Smooth muscle cell (in vitro differentiated cells): ENCODE measurements around the gene RIN1. TPM values are rescaled to one million over a fixed set of nuclear protein-coding genes. Genes with fewer than 3 reads are reported as not detected.
"Not testable (repeated sequence)": the region's sequence is repeated elsewhere in the genome, so short reads cannot be mapped to it uniquely, and the experiment has no call there.

Experiments used
- DNase-seq: peaks from one replicate; lab custom pipeline; 2025; ENCODE audit not compliant: unreplicated experiment; lab: John Stamatoyannopoulos, UW
- H2AFZ ChIP-seq: fragments of 200-600 bp; sonication (generic); 2 replicates; pipeline ENCODE4 v1.6.0; 2016; ENCODE audit warnings: antibody characterized with exemption, low read depth, mild to moderate bottlenecking
- H3F3A ChIP-seq: fragments of 200-600 bp; sonication (generic); 2 replicates; pipeline ENCODE4 v1.6.0; 2017; ENCODE audit warnings: antibody characterized with exemption, low read depth
- H3K27ac ChIP-seq: fragments of 200-600 bp; sonication (generic); 2 replicates; pipeline ENCODE4 v1.5.1; 2016; ENCODE audit warnings: low read depth, mild to moderate bottlenecking
- H3K27me3 ChIP-seq: fragments of 200-600 bp; sonication (generic); 2 replicates; pipeline ENCODE4 v1.6.1; 2016; ENCODE audit warnings: low read depth, mild to moderate bottlenecking
- H3K36me3 ChIP-seq: fragments of 200-600 bp; sonication (generic); 2 replicates; pipeline ENCODE4 v1.5.1; 2016; ENCODE audit warnings: low read depth
- H3K4me1 ChIP-seq: fragments of 200-600 bp; sonication (generic); 2 replicates; pipeline ENCODE4 v1.5.1; 2016; ENCODE audit warnings: low read depth
- H3K4me2 ChIP-seq: fragments of 200-600 bp; sonication (generic); 2 replicates; pipeline ENCODE4 v1.6.0; 2016; ENCODE audit warnings: mild to moderate bottlenecking
- H3K4me3 ChIP-seq: fragments of 200-600 bp; sonication (generic); 2 replicates; pipeline ENCODE4 v1.5.1; 2016; ENCODE audit warnings: mild to moderate bottlenecking
- H3K79me2 ChIP-seq: fragments of 200-600 bp; sonication (generic); 2 replicates; pipeline ENCODE4 v1.6.0; 2016; ENCODE audit warnings: low read depth, mild to moderate bottlenecking
- H3K9ac ChIP-seq: fragments of 200-600 bp; sonication (generic); 2 replicates; pipeline ENCODE4 v1.6.0; 2016; ENCODE audit warnings: low read depth
- H3K9me3 ChIP-seq: fragments of 200-600 bp; sonication (generic); replicated peaks from 2 replicates; pipeline ENCODE4 v1.5.1; 2016; ENCODE audit warnings: low read depth
- H4K20me1 ChIP-seq: fragments of 200-600 bp; sonication (generic); 2 replicates; pipeline ENCODE4 v1.6.0; 2016; ENCODE audit warnings: low read depth
- WGBS: methylation state at CpG from one replicate; pipeline ENCODE4 v1.1.7; 2016; ENCODE audit warnings: low lambda C conversion rate; 5-methylcytosine and 5-hydroxymethylcytosine counted together
- polyA plus RNA-seq: library from polyadenylated mRNA; unstranded; fragments of >200 nt; fragmentation: Nextera tagmentation; extraction: Ambion mirVana; gene quantifications from 2 replicates; pipeline ENCODE4 v1.2.1, GENCODE V29; 2016
- total RNA-seq: library from RNA; depleted of rRNA; stranded (reverse); fragments of >200 nt; gene quantifications from 2 replicates; pipeline ENCODE4 v1.2.3, GENCODE V29; 2014
- TF ChIP-seq, protein P1 (sequence below): fragments of 200-600 bp; sonication (generic); IDR thresholded peaks from 2 replicates; pipeline ENCODE4 v1.5.1; 2017; ENCODE audit warnings: borderline replicate concordance, mild to moderate bottlenecking, antibody characterized with exemption; ENCODE audit not compliant: insufficient read depth, poor library complexity, severe bottlenecking

Gene RIN1, protein sequence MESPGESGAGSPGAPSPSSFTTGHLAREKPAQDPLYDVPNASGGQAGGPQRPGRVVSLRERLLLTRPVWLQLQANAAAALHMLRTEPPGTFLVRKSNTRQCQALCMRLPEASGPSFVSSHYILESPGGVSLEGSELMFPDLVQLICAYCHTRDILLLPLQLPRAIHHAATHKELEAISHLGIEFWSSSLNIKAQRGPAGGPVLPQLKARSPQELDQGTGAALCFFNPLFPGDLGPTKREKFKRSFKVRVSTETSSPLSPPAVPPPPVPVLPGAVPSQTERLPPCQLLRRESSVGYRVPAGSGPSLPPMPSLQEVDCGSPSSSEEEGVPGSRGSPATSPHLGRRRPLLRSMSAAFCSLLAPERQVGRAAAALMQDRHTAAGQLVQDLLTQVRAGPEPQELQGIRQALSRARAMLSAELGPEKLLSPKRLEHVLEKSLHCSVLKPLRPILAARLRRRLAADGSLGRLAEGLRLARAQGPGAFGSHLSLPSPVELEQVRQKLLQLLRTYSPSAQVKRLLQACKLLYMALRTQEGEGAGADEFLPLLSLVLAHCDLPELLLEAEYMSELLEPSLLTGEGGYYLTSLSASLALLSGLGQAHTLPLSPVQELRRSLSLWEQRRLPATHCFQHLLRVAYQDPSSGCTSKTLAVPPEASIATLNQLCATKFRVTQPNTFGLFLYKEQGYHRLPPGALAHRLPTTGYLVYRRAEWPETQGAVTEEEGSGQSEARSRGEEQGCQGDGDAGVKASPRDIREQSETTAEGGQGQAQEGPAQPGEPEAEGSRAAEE
- total RNA-seq (7.5 and 18.0 TPM in 2 replicates), polyA plus RNA-seq (15.3 and 18.3 TPM in 2 replicates)

DNA sequence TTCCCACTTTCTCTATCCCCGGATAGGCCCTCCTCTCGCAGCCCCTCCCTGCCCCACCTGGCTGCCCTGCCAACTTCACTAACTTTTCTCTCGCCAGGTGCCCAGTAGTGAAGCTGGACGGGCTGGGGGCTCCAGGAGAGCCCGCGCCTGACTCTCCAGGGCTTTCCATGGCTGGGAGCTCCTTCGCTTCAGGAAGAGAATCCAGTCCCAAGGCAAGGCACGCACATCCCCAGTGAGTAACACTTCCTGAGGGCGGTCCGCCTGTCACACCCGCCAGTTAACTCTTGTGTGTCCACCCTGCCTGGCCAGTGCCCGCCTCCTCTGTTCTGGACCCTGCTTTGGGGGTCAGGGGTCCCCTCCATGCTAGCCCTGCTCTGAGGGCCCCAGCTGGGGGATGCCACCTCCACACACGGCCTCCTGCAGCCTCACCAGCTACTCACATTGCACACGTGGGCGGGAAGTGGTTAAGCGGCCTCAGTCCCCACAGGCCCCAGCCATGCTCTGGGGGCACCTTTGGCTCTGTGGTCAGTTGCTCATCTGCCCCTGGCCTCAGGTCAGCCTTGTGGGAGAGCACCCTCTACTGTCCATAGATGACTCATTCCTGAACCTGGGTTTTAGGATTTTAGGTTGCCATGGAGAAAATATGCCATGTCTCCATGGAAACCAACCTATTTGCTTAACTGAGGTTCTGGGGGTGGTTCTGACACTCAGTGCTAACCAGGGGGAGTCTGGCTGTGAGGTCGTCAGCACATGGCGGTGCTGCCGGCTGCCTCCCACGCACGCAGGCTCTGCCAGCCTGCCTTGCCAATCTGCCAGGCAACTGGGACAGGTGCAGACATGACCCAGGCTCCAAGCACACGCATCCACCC, at the start of gene RIN1:
TSS of gene RIN1 (minus strand) at position 201 of the 869 bp plus-strand sequence. CDS start at position 169, 32 bp downstream.
- H3K36me3 ChIP-seq: no peaks in the 10 kb centered on the region
- peaks cover 9% of the 10 kb centered on the region for H3K79me2 ChIP-seq
- TF ChIP-seq, protein P1, sequence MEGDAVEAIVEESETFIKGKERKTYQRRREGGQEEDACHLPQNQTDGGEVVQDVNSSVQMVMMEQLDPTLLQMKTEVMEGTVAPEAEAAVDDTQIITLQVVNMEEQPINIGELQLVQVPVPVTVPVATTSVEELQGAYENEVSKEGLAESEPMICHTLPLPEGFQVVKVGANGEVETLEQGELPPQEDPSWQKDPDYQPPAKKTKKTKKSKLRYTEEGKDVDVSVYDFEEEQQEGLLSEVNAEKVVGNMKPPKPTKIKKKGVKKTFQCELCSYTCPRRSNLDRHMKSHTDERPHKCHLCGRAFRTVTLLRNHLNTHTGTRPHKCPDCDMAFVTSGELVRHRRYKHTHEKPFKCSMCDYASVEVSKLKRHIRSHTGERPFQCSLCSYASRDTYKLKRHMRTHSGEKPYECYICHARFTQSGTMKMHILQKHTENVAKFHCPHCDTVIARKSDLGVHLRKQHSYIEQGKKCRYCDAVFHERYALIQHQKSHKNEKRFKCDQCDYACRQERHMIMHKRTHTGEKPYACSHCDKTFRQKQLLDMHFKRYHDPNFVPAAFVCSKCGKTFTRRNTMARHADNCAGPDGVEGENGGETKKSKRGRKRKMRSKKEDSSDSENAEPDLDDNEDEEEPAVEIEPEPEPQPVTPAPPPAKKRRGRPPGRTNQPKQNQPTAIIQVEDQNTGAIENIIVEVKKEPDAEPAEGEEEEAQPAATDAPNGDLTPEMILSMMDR: peak; percentile 24
- H3F3A ChIP-seq: peaks cover 16% of the 10 kb centered on the region
- H3K4me1 ChIP-seq: peaks cover 16% of the 10 kb centered on the region
- no peak within 1 kb of the TSS for H2AFZ ChIP-seq
- H3K27ac ChIP-seq: peak within 1 kb of the TSS; percentile 98
- no peaks in the 10 kb centered on the region for H3K27me3 ChIP-seq
- 7% methylated on average over 22 of the region's 22 CpGs for WGBS
- H3K4me3 ChIP-seq: peak within 1 kb of the TSS; percentile 64
- peak; percentile 71 for DNase-seq
- peak within 1 kb of the TSS; percentile 89 for H3K4me2 ChIP-seq
- peak within 1 kb of the TSS; percentile 95 for H3K9ac ChIP-seq
- H3K9me3 ChIP-seq: no peaks in the 10 kb centered on the region
- peaks cover 4% of the 10 kb centered on the region for H4K20me1 ChIP-seq

DNA sequence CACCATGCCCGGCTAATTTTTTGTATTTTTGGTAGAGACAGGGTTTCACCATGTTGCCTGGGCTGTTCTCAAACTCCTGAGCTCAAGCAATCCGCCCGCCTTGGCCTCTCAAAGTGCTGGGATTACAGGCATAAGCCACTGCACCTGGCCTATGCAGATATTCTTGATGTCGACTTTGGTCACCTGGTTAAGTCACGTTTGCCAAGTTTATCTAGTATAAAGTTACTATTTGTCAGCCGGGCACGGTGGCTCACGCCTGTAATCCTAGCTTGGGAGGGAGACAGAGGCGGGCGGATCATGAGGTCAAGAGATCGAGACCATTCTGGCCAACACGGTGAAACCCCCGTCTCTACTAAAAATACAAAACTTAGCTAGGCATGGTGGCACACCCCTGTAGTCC, 48.1 kb upstream of the RIN1 start:
- H3K27ac ChIP-seq, H3K27me3 ChIP-seq, H2AFZ ChIP-seq, H3K4me2 ChIP-seq, H3K9me3 ChIP-seq, H4K20me1 ChIP-seq, H3K9ac ChIP-seq, H3K4me1 ChIP-seq, H3F3A ChIP-seq, H3K36me3 ChIP-seq, H3K4me3 ChIP-seq, H3K79me2 ChIP-seq, DNase-seq: not testable (repeated sequence)
- WGBS: 96% methylated on average over 13 of the region's 13 CpGs

DNA sequence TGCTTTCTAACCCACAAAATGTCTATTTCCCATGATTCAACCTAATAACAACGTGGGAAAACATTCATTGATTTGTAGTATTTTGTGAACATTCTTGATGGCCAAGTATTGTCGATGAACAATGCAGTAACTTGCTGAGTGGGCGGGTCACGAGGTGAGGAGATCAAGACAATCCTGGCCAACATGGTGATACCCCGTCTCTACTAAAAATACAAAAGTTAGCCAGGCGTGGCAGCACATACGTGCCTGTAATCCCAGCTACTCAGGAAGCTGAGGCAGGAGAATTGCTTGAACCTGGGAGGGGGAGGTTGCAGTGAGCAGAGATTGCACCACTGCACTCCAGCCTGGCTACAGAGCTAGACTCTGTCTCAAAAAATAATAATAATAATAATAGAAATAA, 44.0 kb upstream of the RIN1 start:
- not testable (repeated sequence) for H3K4me1 ChIP-seq, H3K9ac ChIP-seq, DNase-seq, H3K27ac ChIP-seq, H3K9me3 ChIP-seq, H3K36me3 ChIP-seq, H4K20me1 ChIP-seq, H3F3A ChIP-seq, H3K4me2 ChIP-seq, H3K4me3 ChIP-seq, H3K27me3 ChIP-seq, H2AFZ ChIP-seq, H3K79me2 ChIP-seq
- WGBS: 51% methylated on average over 7 of the region's 7 CpGs

DNA sequence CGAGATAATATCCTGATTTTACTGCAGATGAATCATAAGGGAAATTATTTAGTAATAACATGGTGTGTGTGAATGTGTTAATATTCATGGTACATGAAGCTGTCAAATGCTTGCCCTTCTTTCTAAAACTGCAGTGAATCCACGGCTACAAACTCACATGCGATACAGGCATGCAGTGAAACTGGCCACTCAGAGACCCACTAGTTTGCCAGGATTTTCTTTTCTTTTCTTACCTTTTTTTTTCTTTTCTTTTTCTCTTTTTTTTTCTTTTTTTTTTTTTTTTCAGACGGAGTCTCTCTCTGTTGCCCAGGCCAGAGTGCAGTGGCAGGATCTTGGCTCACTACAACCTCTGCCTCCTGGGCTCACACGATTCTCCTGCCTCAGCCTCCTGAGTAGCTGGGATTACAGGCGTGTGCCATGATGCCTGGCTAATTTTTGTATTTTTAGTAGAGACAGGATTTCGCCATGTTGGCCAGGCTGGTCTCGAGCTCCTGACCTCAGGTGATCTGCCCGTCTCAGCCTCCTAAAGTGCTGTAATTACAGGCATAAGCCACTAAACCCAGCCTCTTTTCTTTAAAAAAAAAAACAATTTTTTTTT, 37.6 kb upstream of the RIN1 start:
- H3K4me2 ChIP-seq, H3K36me3 ChIP-seq, DNase-seq, H3K4me1 ChIP-seq, H2AFZ ChIP-seq, H3F3A ChIP-seq, H3K79me2 ChIP-seq, H3K27ac ChIP-seq, H3K27me3 ChIP-seq, H3K9me3 ChIP-seq, H3K9ac ChIP-seq, H3K4me3 ChIP-seq: not testable (repeated sequence)
- H4K20me1 ChIP-seq: peaks cover 12% of the 10 kb centered on the region
- 88% methylated on average over 9 of the region's 9 CpGs for WGBS
